WTC11 (cell line): ENCODE data around the gene PALD1. TPM values are rescaled to one million over a fixed set of nuclear protein-coding genes. Genes with fewer than 3 reads are reported as not detected.

Experiments used
- ATAC-seq: fragments of 200-7000 bp; cut with Tn5 transposase; 2 replicates; pipeline ENCODE4 v1.10.0; 2021; ENCODE audit warnings: mild to moderate bottlenecking, moderate library complexity
- CTCF ChIA-PET: fragments of 300-600 bp; sonication (Branson Sonifier 250); formaldehyde crosslinking; loops from one replicate; lab custom pipeline; 2021; ENCODE audit warnings: antibody characterized with exemption; lab: Charles Lee
- POLR2A ChIA-PET: fragments of 350-600 bp; sonication (Branson Sonifier 250); formaldehyde crosslinking; loops from one replicate; lab custom pipeline; 2021; ENCODE audit warnings: antibody characterized with exemption; lab: Charles Lee
- DNase-seq: peaks from one replicate; pipeline ENCODE4 v3.0.0; 2021; ENCODE audit warnings: low spot score
- H3K27ac Mint-ChIP-seq: 2 replicates; pipeline ENCODE4 v1.8.0; 2021; ENCODE audit warnings: mixed read lengths
- H3K27me3 Mint-ChIP-seq: 2 replicates; pipeline ENCODE4 v1.8.0; 2021; ENCODE audit warnings: low read depth, mild to moderate bottlenecking, moderate library complexity, mixed read lengths
- H3K36me3 Mint-ChIP-seq: 2 replicates; pipeline ENCODE4 v1.8.0; 2021; ENCODE audit warnings: mixed read lengths
- H3K4me1 Mint-ChIP-seq: 2 replicates; pipeline ENCODE4 v1.8.0; 2022; ENCODE audit warnings: mixed read lengths
- H3K4me3 Mint-ChIP-seq: 2 replicates; pipeline ENCODE4 v1.8.0; 2021; ENCODE audit warnings: mild to moderate bottlenecking, moderate library complexity, mixed read lengths
- H3K9me3 Mint-ChIP-seq: 2 replicates; pipeline ENCODE4 v1.8.0; 2021; ENCODE audit warnings: mixed read lengths
- ATF1 ChIP-seq: sonication (generic); formaldehyde crosslinking; IDR thresholded peaks from 2 replicates; pipeline ENCODE4 v1.8.1; 2023; ENCODE audit warnings: mild to moderate bottlenecking, moderate library complexity, missing genetic modification reagents
- ATF3 ChIP-seq: sonication (generic); formaldehyde crosslinking; conservative IDR thresholded peaks from 2 replicates; pipeline ENCODE4 v1.8.1; 2022; ENCODE audit warnings: mild to moderate bottlenecking, missing genetic modification reagents
- CBFB ChIP-seq: sonication (generic); formaldehyde crosslinking; IDR thresholded peaks from 2 replicates; pipeline ENCODE4 v1.8.1; 2022; ENCODE audit warnings: mild to moderate bottlenecking, low read depth, missing genetic modification reagents
- CDX4 ChIP-seq: fragments of 250-450 bp; sonication (Bioruptor Pico); IDR thresholded peaks from 2 replicates; pipeline ENCODE4 v1.9.0; 2021; ENCODE audit warnings: moderate library complexity, mild to moderate bottlenecking, inconsistent platforms, borderline replicate concordance
- ELF4 ChIP-seq: sonication (generic); formaldehyde crosslinking; IDR thresholded peaks from 2 replicates; pipeline ENCODE4 v1.8.1; 2022; ENCODE audit warnings: low read depth, mild to moderate bottlenecking, moderate library complexity, missing genetic modification reagents
- ESRRA ChIP-seq: sonication (generic); formaldehyde crosslinking; IDR thresholded peaks from 2 replicates; pipeline ENCODE4 v1.8.1; 2022; ENCODE audit warnings: mild to moderate bottlenecking, missing genetic modification reagents, borderline replicate concordance
- ETV6 ChIP-seq: sonication (generic); formaldehyde crosslinking; IDR thresholded peaks from 2 replicates; pipeline ENCODE4 v1.8.1; 2022; ENCODE audit warnings: mild to moderate bottlenecking, missing genetic modification reagents
- FOXK1 ChIP-seq: sonication (generic); formaldehyde crosslinking; IDR thresholded peaks from 2 replicates; pipeline ENCODE4 v1.8.0; 2022; ENCODE audit warnings: mild to moderate bottlenecking, moderate library complexity, missing genetic modification reagents
- JAZF1 ChIP-seq: fragments of 250-450 bp; sonication (Bioruptor Pico); IDR thresholded peaks from 2 replicates; pipeline ENCODE4 v1.9.0; 2021; ENCODE audit warnings: moderate library complexity, mild to moderate bottlenecking, inconsistent platforms
- KAT7 ChIP-seq: sonication (generic); formaldehyde crosslinking; IDR thresholded peaks from 2 replicates; pipeline ENCODE4 v1.8.1; 2023; ENCODE audit warnings: missing genetic modification reagents, mild to moderate bottlenecking, borderline replicate concordance
- NFATC4 ChIP-seq: fragments of 250-450 bp; sonication (Bioruptor Pico); IDR thresholded peaks from 2 replicates; pipeline ENCODE4 v1.9.0; 2021; ENCODE audit warnings: mild to moderate bottlenecking
- OVOL2 ChIP-seq: fragments of 250-450 bp; sonication (Bioruptor Pico); IDR thresholded peaks from 2 replicates; pipeline ENCODE4 v1.9.0; 2021; ENCODE audit warnings: mild to moderate bottlenecking, borderline replicate concordance
- RORB ChIP-seq: fragments of 250-450 bp; sonication (Bioruptor Pico); IDR thresholded peaks from 2 replicates; pipeline ENCODE4 v1.9.0; 2021; ENCODE audit warnings: mild to moderate bottlenecking
- SMAD3 ChIP-seq: sonication (generic); formaldehyde crosslinking; IDR thresholded peaks from 2 replicates; pipeline ENCODE4 v1.8.0; 2022; ENCODE audit warnings: missing genetic modification reagents, mild to moderate bottlenecking, borderline replicate concordance
- SOX15 ChIP-seq: fragments of 250-450 bp; sonication (Bioruptor Pico); IDR thresholded peaks from 2 replicates; pipeline ENCODE4 v1.9.0; 2021; ENCODE audit warnings: mild to moderate bottlenecking
- ZNF121 ChIP-seq: sonication (generic); formaldehyde crosslinking; IDR thresholded peaks from 2 replicates; pipeline ENCODE4 v1.8.0; 2023; ENCODE audit warnings: missing genetic modification reagents
- ZNF219 ChIP-seq: sonication (generic); formaldehyde crosslinking; IDR thresholded peaks from 2 replicates; pipeline ENCODE4 v1.8.0; 2023; ENCODE audit warnings: missing genetic modification reagents, mild to moderate bottlenecking, borderline replicate concordance
- ZNF396 ChIP-seq: fragments of 250-450 bp; sonication (Bioruptor Pico); IDR thresholded peaks from 2 replicates; pipeline ENCODE4 v1.8.0; 2021; ENCODE audit warnings: mild to moderate bottlenecking, moderate library complexity, borderline replicate concordance
- ZNF423 ChIP-seq: fragments of 250-450 bp; sonication (Bioruptor Pico); IDR thresholded peaks from 2 replicates; pipeline ENCODE4 v2.1.2; 2022; ENCODE audit warnings: mild to moderate bottlenecking, moderate library complexity
- ZNF671 ChIP-seq: fragments of 250-450 bp; sonication (Bioruptor Pico); IDR thresholded peaks from 2 replicates; pipeline ENCODE4 v1.8.0; 2021; ENCODE audit warnings: mild to moderate bottlenecking
- total RNA-seq: library from RNA; stranded (reverse); gene quantifications from 3 replicates; pipeline ENCODE4 v1.2.3, GENCODE V29; 2021
- TF ChIP-seq, protein P1 (sequence below): sonication (generic); formaldehyde crosslinking; IDR thresholded peaks from 2 replicates; pipeline ENCODE4 v1.8.1; 2023; ENCODE audit warnings: mild to moderate bottlenecking, moderate library complexity, missing genetic modification reagents
- TF ChIP-seq, protein P2 (sequence below): sonication (generic); formaldehyde crosslinking; IDR thresholded peaks from 2 replicates; pipeline ENCODE4 v1.8.0; 2023; ENCODE audit warnings: missing genetic modification reagents, mild to moderate bottlenecking, borderline replicate concordance

The PALD1 gene
- total RNA-seq, 1 experiment from 2014 or later, result 43.6 TPM

DNA sequence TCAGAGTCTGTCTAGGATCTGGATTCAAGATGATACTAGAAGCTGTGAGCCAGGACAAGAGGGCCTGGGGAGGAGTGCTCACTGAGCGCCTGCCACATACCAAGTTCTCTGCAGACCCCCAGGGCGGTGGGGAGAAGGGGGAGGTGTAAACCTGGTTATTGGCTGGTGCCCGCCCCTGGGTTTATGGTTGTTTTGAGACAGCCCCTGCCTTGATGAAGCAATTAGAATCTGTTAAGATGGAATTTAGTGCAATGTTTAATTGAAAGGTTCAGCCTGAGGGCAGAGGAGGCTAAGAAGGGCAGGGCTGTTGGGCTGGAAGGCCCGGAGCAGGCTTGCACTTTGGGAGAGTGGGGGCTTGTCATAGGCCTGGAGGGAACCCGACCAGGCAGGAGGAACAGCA is 81.3 kb downstream of the PALD1 start (continued):
- TF ChIP-seq CDX4 (CRISPR knock-in tag) (no peak), ZNF219 (no peak)

DNA sequence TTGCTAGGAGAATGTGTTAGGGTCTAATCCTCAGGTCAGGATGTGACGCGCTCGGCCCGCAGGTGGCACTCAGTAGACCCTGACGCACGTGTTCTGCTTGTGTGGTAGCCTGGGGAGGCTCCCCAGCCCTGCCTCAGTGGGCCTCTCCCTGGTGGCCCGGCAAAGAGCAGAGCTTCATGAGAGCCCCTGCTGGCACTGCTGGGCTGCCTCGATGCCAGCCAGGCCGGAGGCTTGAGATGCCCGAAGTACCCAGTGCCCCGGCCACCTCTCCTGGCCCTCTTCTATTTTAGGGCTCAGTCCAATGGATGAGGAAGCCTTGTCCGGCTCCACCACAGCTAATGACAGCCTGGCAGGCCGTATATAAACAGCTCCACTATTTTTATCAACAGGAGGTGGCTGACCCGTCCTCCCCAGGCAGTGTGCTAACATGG is 82.0 kb downstream of the PALD1 start:
- TF ChIP-seq SOX15 (CRISPR knock-in tag), result no peak
- no peak for TF ChIP-seq ETV6 (CRISPR knock-in tag)
- no peak for TF ChIP-seq JAZF1 (CRISPR knock-in tag)
- TF ChIP-seq NFATC4, result no peak
- H3K27me3 Mint-ChIP-seq, result no peaks in the 10 kb centered on the region
- ChIA-PET POLR2A (interaction anchor here (0.9 kb wide), 1 partner anchor 125 kb away, joined by 3 read pairs; no protein-coding TSS in a partner anchor), CTCF (interaction anchor here (2.3 kb wide), 1 partner anchor 8 kb away, joined by 6 read pairs; no protein-coding TSS in a partner anchor)
- no peaks in the 10 kb centered on the region for H3K9me3 Mint-ChIP-seq
- no peak overlapping the region for H3K4me3 Mint-ChIP-seq
- peaks cover 21% of the 10 kb centered on the region for H3K4me1 Mint-ChIP-seq
- no peak overlapping the region for H3K27ac Mint-ChIP-seq
- DNase-seq (peak; percentile 6), ATAC-seq (no peak)
- no peaks in the 10 kb centered on the region for H3K36me3 Mint-ChIP-seq

GRCh38 chr10:70561070-70561469 is 82.5 kb downstream of the PALD1 start:
- Mint-ChIP-seq H3K9me3 (no peaks in the 10 kb centered on the region), H3K27ac (0 out of 2 replicates have a peak overlapping the region, but pooled peaks have one; percentile 74), H3K4me1 (peaks cover 21% of the 10 kb centered on the region), H3K4me3 (no peak overlapping the region), H3K27me3 (no peaks in the 10 kb centered on the region)
- POLR2A ChIA-PET, result interaction anchor here (0.9 kb wide), 1 partner anchor 124 kb away, joined by 3 read pairs; no protein-coding TSS in a partner anchor
- DNase-seq, result no peak
- TF ChIP-seq ZNF423 (CRISPR knock-in tag), result no peak
- no peak for TF ChIP-seq SMAD3
- TF ChIP-seq KAT7, result no peak
- no peak for TF ChIP-seq RORB (CRISPR knock-in tag)
- no peak for TF ChIP-seq ZNF671 (CRISPR knock-in tag)
- TF ChIP-seq ATF3, result no peak
- no peak for TF ChIP-seq CBFB
- no peak for TF ChIP-seq ATF1
- no peak for TF ChIP-seq FOXK1
- TF ChIP-seq, all 79 proteins: peak for 0
- H3K36me3 Mint-ChIP-seq, result no peaks in the 10 kb centered on the region
- ATAC-seq, result no peak
- CTCF ChIA-PET, result interaction anchor here (1.2 to 2.3 kb wide), 2 partner anchors 9 to 330 kb away, joined by 3 to 6 read pairs; no protein-coding TSS in a partner anchor

- Mint-ChIP-seq H3K27me3 (no peaks in the 10 kb centered on the region), H3K4me1 (peaks cover 21% of the 10 kb centered on the region), H3K36me3 (no peaks in the 10 kb centered on the region), H3K9me3 (no peaks in the 10 kb centered on the region), H3K27ac (no peak overlapping the region), H3K4me3 (no peak overlapping the region)
- TF ChIP-seq ATF1 (no peak), RORB (CRISPR knock-in tag) (no peak)
- ATAC-seq, result no peak
- DNase-seq, result no peak
- ChIA-PET POLR2A (no interaction called here), CTCF (interaction anchor here (1.2 to 2.3 kb wide), 2 partner anchors 9 to 330 kb away, joined by 3 to 6 read pairs; no protein-coding TSS in a partner anchor)
These were observed 83.0 kb downstream of the PALD1 start for GRCh38 chr10:70561558-70561957.

DNA sequence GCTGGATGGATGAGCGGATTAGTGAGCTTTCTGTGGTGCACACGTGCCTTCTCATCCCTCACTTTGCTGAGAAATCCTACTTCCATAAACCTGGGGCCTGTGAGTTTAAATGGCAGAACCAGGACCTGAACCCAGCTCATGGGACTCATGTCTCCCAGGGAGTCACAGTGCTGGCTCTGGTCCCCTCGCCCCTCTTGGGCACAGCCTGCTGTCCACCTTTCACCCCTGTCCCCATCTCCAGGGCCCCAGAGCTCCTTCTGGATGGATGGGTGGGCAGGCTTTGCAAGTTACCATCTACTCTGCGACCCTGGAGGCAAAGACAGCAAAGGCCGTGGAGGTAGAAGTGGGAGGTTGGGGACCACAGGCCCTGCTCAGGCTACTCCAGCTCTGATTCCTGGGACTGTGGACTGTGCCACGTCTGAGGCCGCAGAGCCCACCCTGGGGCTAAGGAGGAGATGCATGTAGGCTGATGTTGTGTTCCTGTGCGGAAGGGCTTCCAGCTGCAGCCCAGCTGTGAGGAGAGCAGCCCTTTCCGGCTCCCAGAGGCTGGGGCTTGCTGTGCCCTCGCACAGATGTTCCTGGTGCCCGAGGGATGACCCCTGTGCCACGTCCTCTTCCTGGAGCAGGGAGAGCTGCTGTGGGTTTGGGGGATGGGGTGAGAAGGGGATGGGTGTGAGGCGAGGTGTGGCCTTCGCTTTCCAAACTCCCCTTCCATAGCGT is 83.6 kb downstream of the PALD1 start:
- peak; percentile 6 for DNase-seq
- CTCF ChIA-PET, result interaction anchor here (1.2 to 2.3 kb wide), 2 partner anchors 10 to 329 kb away, joined by 3 to 6 read pairs; no protein-coding TSS in a partner anchor
- Mint-ChIP-seq H3K27ac (no peak overlapping the region), H3K27me3 (no peaks in the 10 kb centered on the region), H3K4me3 (no peak overlapping the region), H3K9me3 (no peaks in the 10 kb centered on the region), H3K36me3 (no peaks in the 10 kb centered on the region), H3K4me1 (peaks cover 21% of the 10 kb centered on the region)
- no peak for ATAC-seq
- POLR2A ChIA-PET, result no interaction called here
- TF ChIP-seq, protein P1, sequence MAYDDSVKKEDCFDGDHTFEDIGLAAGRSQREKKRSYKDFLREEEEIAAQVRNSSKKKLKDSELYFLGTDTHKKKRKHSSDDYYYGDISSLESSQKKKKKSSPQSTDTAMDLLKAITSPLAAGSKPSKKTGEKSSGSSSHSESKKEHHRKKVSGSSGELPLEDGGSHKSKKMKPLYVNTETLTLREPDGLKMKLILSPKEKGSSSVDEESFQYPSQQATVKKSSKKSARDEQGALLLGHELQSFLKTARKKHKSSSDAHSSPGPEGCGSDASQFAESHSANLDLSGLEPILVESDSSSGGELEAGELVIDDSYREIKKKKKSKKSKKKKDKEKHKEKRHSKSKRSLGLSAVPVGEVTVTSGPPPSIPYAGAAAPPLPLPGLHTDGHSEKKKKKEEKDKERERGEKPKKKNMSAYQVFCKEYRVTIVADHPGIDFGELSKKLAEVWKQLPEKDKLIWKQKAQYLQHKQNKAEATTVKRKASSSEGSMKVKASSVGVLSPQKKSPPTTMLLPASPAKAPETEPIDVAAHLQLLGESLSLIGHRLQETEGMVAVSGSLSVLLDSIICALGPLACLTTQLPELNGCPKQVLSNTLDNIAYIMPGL, result no peak
- TF ChIP-seq ZNF396 (CRISPR knock-in tag) (no peak), OVOL2 (CRISPR knock-in tag) (no peak), ZNF121 (CRISPR knock-in tag) (no peak), ESRRA (CRISPR knock-in tag) (no peak), ELF4 (no peak)
- TF ChIP-seq, protein P2, sequence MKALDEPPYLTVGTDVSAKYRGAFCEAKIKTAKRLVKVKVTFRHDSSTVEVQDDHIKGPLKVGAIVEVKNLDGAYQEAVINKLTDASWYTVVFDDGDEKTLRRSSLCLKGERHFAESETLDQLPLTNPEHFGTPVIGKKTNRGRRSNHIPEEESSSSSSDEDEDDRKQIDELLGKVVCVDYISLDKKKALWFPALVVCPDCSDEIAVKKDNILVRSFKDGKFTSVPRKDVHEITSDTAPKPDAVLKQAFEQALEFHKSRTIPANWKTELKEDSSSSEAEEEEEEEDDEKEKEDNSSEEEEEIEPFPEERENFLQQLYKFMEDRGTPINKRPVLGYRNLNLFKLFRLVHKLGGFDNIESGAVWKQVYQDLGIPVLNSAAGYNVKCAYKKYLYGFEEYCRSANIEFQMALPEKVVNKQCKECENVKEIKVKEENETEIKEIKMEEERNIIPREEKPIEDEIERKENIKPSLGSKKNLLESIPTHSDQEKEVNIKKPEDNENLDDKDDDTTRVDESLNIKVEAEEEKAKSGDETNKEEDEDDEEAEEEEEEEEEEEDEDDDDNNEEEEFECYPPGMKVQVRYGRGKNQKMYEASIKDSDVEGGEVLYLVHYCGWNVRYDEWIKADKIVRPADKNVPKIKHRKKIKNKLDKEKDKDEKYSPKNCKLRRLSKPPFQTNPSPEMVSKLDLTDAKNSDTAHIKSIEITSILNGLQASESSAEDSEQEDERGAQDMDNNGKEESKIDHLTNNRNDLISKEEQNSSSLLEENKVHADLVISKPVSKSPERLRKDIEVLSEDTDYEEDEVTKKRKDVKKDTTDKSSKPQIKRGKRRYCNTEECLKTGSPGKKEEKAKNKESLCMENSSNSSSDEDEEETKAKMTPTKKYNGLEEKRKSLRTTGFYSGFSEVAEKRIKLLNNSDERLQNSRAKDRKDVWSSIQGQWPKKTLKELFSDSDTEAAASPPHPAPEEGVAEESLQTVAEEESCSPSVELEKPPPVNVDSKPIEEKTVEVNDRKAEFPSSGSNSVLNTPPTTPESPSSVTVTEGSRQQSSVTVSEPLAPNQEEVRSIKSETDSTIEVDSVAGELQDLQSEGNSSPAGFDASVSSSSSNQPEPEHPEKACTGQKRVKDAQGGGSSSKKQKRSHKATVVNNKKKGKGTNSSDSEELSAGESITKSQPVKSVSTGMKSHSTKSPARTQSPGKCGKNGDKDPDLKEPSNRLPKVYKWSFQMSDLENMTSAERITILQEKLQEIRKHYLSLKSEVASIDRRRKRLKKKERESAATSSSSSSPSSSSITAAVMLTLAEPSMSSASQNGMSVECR (CRISPR knock-in tag), result no peak
